SHP77 (cell line): Measurements from ENCODE around the gene RGR.

Experiments
- DNase-seq, 2 experiments: peaks; one replicate each; lab custom pipeline; 2025; lab: John Stamatoyannopoulos, UW

RGR gene, protein sequence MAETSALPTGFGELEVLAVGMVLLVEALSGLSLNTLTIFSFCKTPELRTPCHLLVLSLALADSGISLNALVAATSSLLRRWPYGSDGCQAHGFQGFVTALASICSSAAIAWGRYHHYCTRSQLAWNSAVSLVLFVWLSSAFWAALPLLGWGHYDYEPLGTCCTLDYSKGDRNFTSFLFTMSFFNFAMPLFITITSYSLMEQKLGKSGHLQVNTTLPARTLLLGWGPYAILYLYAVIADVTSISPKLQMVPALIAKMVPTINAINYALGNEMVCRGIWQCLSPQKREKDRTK

DNA sequence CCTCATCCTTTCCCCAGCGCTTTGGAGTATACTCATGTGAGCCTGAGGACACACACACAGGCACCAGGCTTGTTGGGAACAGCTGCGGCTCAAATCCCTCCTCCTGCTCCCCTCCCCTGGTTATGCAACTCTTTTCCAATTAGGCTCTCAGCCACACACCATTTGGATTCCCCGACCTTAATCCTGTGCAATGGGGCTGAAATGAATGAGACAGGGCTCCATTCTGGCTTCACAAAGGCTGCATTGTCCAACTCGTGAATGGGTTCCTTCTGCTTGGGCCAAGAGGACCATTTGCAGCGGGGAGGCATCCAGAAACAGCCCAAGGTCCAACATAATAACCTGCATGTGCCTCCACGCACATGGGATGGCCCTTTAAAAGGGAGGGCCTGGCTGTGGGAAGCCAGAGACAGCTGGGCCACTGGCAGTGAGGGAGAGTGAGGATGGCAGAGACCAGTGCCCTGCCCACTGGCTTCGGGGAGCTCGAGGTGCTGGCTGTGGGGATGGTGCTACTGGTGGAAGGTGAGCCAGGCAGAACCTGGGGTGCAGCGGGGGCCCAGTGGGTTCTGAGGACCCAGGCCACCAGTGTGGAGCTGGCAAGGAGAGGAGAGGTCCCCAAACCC, at the start of gene RGR:
TSS of gene RGR (plus strand) at position 403 of the 620 bp plus-strand sequence. CDS start at position 441, 38 bp downstream.
- no peak for DNase-seq

DNA sequence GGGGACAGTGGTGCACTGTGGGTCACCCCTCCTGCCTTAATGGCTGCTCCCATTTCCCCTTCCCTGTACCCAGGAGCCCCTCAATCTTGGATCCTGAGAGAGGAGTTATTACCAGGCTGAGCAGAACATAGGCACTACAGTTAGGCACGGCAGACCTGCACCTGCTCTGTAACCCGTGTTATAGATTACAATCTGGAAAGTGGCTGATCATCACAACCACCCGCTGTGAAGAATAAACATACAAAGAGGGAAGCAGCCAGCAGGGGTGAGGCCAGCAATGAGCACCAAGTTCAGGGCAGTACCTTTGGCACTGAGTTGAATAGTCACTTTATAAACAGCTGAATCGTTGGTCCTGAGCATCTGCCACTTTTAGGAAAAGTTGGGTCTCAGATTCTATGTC, 48.8 kb upstream of the RGR start:
- no peak for DNase-seq

DNA sequence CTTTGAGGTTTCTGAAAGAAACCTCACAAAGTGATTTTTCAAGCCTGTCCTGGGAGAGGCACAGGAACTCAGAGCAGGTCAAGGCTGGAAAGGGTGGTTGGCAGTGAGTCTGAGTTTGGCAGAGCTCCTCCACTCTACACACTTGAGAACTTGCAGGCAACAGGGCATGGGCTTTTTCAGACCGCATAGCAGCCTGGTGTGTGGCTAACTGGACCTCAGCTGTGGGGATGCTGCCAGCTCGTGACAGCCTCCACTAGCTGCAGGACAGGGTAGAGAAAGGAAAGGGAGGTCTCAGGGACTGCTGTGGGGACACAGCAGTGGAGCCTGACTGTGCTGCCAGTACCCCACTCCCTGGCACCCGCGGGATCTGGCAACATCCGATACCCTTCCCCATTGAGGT, 47.9 kb upstream of the RGR start:
- DNase-seq: no peak

DNA sequence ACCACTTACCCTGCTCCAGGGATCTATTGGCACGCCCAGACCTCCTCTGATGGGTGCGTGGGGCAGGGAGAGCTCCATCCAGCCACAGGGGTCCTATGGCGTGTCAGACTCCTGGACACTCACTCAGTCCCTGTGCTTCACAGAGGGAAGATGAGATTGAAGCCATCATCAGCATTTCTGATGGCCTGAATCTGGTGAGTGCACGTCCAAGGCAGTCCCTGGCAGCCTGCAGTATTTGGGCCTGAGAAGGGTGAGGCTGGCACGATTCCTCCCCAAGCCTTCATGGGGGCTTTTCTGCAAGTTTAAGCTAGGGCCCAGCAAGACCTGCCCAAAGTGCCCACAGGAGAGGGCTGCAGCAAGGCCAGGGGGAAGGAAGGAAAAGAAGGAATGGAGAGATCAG, 47.2 kb upstream of the RGR start:
- no peak for DNase-seq

DNA sequence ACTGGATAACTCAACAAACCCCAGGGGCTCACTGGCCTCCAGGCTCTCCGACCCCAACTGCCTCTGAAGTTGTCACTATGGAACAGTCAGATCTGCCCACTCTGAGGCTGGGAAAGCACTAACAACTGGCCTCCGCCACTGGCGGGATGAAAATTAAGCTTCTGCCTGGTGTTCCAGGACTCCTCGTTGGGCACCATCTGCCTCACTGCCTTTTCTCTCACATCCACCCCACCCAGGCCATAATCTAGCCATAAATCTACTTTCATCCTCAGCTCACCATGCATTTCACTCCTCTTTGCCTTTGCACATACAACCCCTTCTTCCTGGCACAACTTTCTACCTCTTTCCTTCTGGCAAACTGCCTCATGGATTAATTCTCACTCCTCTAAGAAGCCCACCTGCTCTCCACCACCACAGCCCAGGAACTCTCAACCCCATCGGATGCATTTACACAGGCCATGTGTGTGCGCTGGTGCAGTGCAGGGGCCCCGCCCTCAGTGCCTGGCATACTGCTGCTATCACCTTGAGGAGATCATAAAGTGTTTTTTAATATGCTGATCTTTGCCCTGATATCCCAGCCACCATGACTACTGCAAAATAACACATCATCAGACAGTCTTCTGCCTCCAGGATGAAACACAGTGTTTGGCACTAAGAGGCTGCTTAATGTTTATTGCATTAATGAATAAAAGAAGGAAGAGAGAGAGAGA, 46.5 kb upstream of the RGR start:
- DNase-seq: no peak

DNA sequence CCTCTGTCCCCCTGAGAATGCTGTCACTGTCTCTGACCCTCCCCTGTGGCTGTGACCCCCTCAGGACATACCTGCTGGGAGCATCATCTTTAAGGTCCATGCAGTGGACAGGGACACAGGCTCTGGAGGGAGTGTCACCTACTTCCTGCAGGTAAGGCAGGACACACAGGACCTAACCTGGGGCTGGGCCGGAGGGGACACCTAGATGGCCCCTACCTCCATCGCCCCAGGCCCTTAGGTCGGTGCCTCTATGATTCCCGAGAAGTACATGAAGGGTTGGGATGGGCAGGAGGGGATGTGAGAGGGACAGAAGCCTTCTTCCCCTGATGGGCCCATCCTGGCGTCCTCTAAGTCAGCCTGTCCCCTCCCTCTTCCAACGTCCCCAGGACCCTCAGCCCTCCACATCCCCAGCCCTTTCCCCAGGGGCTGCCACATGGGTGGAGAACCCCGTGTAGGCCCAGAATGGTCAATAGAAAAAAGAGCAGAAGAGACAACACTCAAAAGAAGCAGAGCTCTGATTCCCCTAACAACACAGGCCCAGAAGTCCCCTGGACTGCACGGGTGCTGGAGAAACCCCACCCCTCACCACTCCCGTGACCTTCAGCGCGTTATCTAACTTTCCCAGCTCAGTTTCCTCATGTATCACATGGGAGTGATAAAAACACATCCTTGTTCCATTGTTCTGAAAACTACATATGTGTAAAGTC, 44.2 kb upstream of the RGR start:
- no peak for DNase-seq

DNA sequence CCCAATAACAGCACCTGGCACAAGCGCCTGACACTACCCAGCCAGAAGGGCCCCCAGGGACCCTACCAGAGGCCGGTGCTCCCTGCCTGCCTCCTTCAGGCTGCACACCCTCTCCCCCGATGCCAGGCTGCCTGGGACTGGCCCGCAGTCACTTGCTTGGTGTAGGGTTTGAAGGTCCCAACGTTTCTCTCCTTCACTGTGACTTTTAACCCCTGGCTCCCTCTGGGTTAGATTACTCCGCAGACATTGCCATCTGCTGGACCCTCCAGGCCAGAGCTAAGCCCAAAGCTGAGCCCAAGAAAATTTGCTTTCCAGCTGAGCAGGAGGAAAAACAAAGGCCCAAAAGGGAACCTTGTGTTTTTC, 43.6 kb upstream of the RGR start:
- no peak for DNase-seq

DNA sequence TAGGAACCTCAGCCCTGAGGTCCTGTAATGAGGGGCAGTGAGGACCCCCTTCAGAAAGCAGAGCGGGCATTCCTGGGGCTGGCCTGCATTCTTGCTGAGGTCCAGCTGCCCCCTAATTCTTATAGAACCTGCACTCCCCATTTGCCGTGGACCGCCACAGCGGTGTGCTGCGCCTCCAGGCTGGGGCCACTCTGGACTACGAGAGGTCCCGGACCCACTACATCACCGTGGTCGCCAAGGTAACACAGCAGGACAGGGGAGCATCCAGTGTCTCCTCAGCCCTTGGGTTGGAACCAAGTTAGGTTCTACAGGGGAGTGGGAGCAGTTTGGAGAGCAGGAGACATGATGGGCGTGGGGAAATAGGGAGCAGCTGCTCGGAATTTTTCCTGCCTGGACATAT, 43.2 kb upstream of the RGR start:
- no peak for DNase-seq

DNA sequence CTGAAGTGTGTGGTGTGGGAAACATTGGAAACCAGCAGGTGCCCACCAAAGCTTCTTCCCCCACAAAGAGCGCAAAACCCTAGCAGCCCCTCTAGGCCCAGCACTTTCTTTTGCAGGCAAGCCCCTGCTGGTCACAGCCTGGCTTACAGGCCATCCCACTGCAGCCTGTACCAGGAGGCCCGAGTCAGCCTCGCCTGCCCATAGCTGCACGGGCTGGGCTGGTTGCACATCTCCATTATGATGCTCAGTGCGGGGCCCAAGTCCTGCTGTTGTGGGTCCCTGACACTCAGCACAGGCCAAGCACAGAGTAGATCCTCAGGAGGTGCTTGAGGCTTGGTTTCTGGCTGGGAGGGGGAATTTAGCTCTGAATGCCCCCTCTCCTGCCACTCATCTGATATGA, 42.5 kb upstream of the RGR start:
- no peak for DNase-seq

DNA sequence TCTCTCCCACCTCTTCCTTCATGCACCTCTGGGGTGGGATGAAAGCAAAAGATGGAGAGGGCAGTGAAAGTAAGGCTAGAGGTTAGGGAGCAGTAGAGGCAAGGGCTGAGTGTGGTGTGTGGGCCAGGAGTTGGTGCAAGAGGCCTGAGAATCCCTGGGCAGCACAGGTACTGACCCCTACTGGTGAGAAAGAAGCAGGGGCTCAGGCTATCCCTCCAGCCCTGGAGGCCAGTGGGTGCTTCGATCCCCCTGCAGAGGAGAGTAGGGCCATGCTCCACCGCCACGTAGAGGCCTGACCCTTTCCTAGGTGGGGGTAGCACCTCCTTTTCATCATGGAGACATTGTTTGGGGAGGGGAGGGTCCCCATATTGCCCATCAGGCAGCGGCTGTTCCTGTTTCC, 40.7 kb upstream of the RGR start:
- DNase-seq: no peak

DNA sequence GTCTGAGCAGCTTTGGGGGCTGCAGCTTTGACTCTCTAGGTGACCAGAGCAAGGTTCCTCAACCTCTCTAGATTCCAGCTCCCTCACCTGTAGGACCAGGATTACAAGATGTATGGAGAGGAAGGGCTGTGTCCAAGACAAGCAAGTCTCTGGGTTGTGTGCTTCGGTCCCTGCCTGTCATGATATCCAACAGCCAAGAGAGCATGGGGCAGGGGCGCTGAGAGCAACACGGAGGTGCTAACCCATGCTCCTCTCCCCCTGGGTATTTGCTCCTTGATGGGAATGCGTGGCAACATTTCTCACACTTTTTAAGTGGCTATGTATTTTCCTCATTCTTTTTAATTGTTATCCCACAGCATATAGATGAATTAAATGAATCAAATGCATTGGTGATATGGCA, 40.2 kb upstream of the RGR start:
- DNase-seq: no peak

DNA sequence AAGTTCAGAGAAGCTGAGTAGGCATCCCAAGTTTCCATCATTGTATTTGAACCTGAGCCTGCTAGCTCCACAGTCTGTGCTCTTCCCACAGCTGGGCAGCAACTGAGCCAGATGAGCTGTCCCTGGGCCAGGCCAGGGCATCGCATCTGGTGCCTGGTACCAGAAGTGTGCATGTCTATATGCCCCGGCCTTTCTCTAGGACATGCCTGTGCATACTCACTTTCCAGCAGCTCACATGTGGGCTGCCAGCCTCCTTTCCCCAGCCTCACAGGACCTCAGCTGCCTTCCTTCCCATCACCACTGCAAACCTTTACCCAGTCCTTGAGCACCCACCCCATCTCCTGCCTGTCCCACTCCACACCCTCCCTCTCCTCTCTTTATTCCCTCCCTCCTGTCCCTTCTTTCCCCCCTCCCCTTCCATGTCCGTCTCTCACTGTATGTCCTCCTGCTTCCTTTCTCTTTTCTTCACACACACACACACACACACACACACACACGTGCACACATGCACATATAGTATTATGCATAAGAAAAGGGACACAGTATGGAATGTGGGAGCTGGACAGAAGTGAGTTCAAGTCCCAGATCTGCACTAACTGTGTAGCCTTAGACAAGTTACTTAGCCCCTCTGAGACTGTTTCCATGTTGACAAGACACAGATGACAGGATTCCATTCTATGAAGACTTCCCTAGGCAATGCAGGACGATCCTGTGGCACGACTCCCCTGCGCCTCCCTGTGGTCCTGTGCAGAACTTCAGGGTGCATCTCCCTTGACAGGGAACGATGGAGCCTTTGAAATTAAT, 39.6 kb upstream of the RGR start:
- DNase-seq: no peak

DNA sequence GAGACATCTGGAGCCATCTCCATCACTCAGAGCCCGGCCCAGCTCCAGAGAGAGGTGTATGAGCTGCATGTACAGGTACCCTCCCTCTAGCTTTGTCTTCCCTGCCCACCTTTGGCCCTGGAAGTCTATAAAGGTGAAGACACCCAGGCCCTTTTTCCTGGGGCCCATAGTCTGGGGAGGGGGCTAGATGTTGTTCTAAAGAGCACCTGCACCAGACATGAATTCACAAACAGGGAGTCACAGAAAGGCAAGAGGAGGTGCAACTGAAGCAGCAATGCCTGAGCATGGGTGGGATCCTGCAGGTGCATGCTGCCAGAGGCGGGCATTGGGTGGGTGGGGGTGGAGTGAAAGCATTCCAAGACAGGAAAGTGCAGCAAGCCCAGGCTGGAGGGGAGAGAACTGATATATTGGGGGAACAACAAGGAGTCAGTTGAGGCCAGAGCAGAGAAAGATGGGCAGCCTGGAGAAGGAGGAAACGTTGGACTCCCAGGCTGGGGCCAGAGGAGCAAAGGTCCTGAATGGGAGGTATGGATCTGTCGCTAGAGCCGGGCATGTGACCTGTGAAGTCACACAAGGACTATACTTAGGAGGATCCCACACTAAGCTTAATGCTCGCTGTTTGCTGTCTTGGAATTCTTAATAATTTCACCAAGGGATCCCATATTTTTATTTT, 38.9 kb upstream of the RGR start:
- no peak for DNase-seq

DNA sequence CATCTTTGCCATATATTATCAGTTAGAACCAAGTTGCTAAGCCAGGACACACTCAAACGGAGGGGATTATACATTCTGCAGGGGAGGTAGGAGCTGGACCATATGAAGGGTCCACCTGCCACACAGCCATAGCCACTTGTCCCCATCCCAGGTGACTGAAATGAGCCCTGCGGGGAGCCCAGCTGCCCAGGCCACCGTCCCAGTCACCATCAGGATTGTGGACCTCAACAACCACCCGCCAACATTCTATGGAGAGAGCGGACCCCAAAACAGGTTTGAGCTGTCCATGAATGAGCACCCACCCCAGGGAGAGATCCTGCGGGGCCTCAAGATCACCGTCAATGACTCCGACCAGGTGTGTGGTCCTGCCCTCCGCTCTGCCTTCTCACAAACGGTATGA, 36.8 kb upstream of the RGR start:
- DNase-seq: no peak

DNA sequence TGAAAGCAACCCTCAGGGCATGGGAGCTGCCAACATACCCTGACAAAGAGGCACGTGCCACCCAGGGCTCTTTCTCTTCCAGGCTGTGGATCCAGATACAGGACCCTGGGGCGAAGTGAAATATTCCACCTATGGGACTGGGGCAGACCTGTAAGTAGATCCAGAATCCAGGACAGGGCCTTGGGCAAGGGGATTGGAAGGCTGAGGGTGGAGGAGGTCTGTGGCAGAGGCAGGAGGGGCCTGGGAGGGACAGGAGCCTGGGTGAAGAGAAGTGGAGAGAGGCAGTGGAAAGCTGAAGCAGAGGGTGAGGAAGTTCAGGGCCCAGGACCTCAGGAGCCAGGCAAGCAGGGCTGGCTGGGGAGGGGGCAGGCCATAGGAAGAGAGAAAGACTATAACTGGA, 33.3 kb upstream of the RGR start:
- DNase-seq: no peak

DNA sequence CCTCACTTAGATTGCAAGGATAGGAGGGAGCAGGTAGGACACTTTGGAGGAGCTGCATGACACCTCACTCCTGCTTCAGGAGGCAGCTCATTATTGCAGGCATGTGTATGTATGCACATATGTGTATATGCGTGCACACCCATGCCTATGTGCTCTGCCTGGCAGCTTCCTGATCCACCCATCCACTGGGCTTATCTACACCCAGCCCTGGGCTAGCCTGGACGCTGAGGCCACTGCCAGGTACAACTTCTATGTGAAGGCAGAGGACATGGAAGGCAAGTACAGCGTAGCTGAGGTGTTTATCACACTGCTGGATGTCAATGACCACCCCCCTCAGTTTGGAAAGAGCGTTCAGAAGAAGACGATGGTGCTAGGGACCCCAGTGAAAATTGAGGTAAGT, 32.8 kb upstream of the RGR start:
- no peak for DNase-seq

DNA sequence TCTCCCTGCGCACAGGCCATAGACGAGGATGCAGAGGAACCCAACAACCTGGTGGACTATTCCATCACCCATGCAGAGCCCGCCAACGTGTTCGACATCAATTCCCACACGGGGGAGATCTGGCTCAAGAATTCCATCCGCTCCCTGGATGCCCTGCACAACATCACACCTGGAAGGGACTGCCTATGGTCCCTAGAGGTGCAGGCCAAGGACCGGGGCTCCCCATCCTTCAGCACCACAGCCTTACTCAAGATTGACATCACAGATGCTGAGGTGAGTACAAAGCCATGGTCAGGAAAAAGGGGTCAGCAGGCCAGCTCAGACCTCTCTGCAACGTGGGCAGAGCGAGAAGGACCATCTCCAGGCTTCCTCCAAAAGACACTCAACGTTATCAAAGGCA, 31.8 kb upstream of the RGR start:
- no peak for DNase-seq

DNA sequence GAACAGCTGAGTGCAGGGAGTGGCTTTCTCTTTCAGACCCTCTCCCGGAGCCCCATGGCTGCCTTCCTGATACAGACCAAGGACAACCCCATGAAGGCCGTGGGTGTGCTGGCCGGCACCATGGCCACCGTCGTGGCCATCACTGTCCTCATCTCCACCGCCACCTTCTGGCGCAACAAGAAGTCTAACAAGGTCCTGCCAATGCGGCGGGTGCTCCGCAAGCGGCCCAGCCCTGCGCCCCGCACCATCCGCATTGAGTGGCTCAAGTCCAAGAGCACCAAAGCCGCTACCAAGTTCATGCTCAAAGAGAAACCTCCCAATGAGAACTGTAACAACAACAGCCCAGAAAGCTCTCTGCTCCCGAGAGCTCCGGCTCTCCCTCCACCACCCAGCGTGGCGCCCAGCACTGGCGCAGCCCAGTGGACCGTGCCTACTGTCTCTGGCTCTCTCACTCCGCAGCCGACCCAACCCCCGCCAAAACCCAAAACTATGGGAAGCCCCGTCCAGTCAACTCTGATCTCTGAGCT, 30.7 kb upstream of the RGR start:
- DNase-seq: no peak

DNA sequence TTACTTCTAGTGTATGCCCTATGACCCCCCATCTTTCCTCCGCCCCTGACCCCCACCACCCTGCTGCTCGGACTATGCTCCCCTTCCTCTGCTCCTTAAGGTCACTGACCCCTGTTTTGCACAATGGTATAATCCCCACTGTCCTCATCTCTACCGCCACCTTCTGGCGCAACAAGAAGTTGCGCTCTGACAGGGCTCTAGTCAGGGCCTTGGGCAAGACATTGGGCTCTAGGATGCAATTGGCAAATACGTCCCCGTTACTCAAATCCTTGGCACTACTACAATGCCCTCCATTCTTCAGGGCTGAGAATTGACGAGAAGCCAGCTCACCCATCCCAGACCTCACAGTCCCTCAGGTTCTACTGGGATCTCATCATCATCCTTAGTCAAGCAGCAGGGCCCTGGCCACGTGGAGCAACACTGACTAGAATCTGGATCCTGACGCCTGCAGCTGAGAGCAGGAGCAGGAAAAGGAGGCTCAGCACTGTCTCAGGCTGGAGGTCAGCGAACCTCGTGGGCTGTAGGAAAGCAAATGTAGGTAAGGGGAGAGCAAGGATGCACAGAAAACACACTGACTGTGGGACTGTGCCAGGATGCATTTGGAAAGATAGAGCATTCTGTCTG, 30.1 kb upstream of the RGR start:
- no peak for DNase-seq

DNA sequence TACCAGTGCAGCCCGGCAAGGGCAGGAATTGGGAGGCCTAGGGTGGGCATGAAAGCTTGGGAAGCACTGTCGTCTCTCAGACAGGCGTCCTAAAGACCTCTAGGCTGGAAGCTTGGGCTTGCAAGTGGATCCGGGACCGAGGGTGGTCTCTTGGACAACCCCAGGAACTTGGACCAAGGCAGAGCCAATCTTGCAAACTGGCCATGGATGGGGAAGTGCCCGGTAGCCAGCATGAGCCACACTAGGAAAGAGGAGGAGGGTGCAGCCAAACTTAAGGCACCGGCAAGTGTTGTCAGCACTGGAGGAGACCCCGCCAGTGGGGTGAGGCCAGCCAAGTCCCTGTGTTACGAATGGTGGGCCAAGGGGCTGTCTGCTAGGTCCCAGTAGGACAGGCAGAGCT, 28.0 kb upstream of the RGR start:
- no peak for DNase-seq

DNA sequence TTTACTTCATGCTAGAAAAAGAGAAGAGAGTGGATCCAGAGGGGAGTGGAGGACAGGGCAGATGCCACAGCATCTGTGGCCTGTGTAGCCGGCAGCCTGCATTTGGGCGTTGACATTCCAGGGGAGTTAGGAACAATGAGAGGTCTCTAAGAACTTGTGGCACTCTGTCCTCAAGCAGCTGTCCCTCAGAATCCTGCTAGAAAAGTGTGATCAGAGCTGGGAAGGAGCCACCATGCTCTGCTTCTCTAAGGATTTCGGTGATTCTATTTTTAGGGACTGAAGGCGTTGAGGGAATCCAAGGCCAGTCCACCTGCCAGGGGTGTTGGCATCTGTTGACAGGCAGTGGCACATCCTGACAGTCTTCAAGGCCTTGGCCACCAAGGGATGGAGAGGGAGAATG, 27.1 kb upstream of the RGR start:
- no peak for DNase-seq
